Panc1 (cell line): ENCODE results near the gene ICA1.

ENCODE experiments used
- POLR2AphosphoS5 ChIP-seq: IDR thresholded peaks from 2 replicates; pipeline ENCODE4 v1.6.1; 2012; ENCODE audit warnings: mild to moderate bottlenecking, low read depth, low read length, moderate library complexity
- SIN3A ChIP-seq: IDR thresholded peaks from 2 replicates; pipeline ENCODE4 v1.6.1; 2012; ENCODE audit warnings: low read depth, mild to moderate bottlenecking, low read length, moderate library complexity, borderline replicate concordance; ENCODE audit not compliant: insufficient read depth
- TCF7L2 ChIP-seq: IDR thresholded peaks from 2 replicates; pipeline ENCODE4 v1.6.1; 2011; ENCODE audit warnings: mild to moderate bottlenecking, low read depth, low read length, inconsistent platforms
- TF ChIP-seq, protein P1 (sequence below), 2 experiments: IDR thresholded peaks; 2 replicates each; pipeline ENCODE4 v1.6.1; 2011 to 2012; ENCODE audit warnings: low read depth in 2 of 2, control low read depth in 1 of 2, low read length in 1 of 2, mild to moderate bottlenecking in 1 of 2, moderate library complexity in 1 of 2; ENCODE audit not compliant: insufficient read depth in 1 of 2
- TF ChIP-seq, protein P2 (sequence below): fragments of 450-650 bp; IDR thresholded peaks from 2 replicates; pipeline ENCODE4 v1.5.1; 2017; ENCODE audit warnings: mild to moderate bottlenecking

DNA sequence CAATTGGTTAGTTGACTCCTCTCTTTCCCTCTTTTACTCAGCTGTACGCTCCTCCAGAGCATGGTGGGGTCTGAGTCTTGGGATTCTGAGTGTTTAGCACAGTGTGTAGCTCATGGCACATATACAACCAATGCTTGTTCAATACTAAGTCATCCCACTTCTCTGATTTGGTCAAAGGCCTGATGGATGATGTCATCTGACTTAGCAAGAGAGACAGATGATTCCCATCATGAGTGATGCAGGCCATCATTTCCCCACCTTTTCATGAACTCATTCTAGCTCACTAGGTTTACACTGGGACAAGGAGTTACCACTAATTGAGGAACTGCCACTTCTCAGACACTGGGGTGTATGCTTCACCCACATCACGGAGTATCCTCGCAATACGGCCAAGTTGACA is 3.8 kb downstream of the ICA1 start:
- TF ChIP-seq, protein P1, sequence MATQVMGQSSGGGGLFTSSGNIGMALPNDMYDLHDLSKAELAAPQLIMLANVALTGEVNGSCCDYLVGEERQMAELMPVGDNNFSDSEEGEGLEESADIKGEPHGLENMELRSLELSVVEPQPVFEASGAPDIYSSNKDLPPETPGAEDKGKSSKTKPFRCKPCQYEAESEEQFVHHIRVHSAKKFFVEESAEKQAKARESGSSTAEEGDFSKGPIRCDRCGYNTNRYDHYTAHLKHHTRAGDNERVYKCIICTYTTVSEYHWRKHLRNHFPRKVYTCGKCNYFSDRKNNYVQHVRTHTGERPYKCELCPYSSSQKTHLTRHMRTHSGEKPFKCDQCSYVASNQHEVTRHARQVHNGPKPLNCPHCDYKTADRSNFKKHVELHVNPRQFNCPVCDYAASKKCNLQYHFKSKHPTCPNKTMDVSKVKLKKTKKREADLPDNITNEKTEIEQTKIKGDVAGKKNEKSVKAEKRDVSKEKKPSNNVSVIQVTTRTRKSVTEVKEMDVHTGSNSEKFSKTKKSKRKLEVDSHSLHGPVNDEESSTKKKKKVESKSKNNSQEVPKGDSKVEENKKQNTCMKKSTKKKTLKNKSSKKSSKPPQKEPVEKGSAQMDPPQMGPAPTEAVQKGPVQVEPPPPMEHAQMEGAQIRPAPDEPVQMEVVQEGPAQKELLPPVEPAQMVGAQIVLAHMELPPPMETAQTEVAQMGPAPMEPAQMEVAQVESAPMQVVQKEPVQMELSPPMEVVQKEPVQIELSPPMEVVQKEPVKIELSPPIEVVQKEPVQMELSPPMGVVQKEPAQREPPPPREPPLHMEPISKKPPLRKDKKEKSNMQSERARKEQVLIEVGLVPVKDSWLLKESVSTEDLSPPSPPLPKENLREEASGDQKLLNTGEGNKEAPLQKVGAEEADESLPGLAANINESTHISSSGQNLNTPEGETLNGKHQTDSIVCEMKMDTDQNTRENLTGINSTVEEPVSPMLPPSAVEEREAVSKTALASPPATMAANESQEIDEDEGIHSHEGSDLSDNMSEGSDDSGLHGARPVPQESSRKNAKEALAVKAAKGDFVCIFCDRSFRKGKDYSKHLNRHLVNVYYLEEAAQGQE (IDR thresholded peaks at IDR 0.05; ENCODE audit: insufficient read depth in 1 of 2, low read depth in 2 of 2, low read length in 1 of 2): no peak
- TF ChIP-seq, protein P2, sequence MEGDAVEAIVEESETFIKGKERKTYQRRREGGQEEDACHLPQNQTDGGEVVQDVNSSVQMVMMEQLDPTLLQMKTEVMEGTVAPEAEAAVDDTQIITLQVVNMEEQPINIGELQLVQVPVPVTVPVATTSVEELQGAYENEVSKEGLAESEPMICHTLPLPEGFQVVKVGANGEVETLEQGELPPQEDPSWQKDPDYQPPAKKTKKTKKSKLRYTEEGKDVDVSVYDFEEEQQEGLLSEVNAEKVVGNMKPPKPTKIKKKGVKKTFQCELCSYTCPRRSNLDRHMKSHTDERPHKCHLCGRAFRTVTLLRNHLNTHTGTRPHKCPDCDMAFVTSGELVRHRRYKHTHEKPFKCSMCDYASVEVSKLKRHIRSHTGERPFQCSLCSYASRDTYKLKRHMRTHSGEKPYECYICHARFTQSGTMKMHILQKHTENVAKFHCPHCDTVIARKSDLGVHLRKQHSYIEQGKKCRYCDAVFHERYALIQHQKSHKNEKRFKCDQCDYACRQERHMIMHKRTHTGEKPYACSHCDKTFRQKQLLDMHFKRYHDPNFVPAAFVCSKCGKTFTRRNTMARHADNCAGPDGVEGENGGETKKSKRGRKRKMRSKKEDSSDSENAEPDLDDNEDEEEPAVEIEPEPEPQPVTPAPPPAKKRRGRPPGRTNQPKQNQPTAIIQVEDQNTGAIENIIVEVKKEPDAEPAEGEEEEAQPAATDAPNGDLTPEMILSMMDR: no peak
- TF ChIP-seq POLR2AphosphoS5 (no peak), SIN3A (no peak), TCF7L2 (no peak)
